Activated T-cell treated with anti-CD3 and anti-CD28 coated beads, Interleukin-2, amount 50 U/mL, for 4 hours (primary cell): ENCODE data around the gene MUC15. TPM values are rescaled to one million over a fixed set of nuclear protein-coding genes. Genes with fewer than 3 reads are reported as not detected.

Source experiments
- ATAC-seq, 2 donors: fragments of 200-7000 bp; cut with Tn5 transposase; one replicate each; pipeline ENCODE4 v1.10.0; 2021
- DNase-seq: peaks from one replicate; pipeline ENCODE4 v3.0.0-alpha.2; 2020
- H3K27me3 Mint-ChIP-seq: one replicate; pipeline ENCODE4 v1.8.0; 2021; ENCODE audit warnings: low read depth, mixed read lengths
- H3K36me3 Mint-ChIP-seq: one replicate; pipeline ENCODE4 v1.8.0; 2022; ENCODE audit warnings: mixed read lengths; ENCODE audit not compliant: insufficient read depth
- H3K4me1 Mint-ChIP-seq: one replicate; pipeline ENCODE4 v1.8.0; 2021; ENCODE audit warnings: low read depth, mixed read lengths
- H3K4me3 Mint-ChIP-seq: one replicate; pipeline ENCODE4 v1.8.0; 2021; ENCODE audit warnings: mild to moderate bottlenecking, moderate library complexity, mixed read lengths
- H3K9me3 Mint-ChIP-seq: one replicate; pipeline ENCODE4 v1.8.0; 2021; ENCODE audit warnings: mixed read lengths
- total RNA-seq, 3 donors: library from RNA; stranded (reverse); gene quantifications; one replicate each; pipeline ENCODE4 v1.2.1, GENCODE V29; 2021

The MUC15 gene
- total RNA-seq, 3 donors from 2014 or later, result not detected

- no peaks in the 10 kb centered on the region for H3K27me3 Mint-ChIP-seq
- no peak overlapping the region for H3K4me3 Mint-ChIP-seq
- DNase-seq (no peak), ATAC-seq (no peak)
- H3K4me1 Mint-ChIP-seq, result no peaks in the 10 kb centered on the region
- no peaks in the 10 kb centered on the region for H3K36me3 Mint-ChIP-seq
- H3K9me3 Mint-ChIP-seq, result peaks cover 24% of the 10 kb centered on the region
Observed at GRCh38 chr11:26553182-26553581, 18.9 kb downstream of the MUC15 start.

- no peak for DNase-seq
- Mint-ChIP-seq H3K4me1 (no peaks in the 10 kb centered on the region), H3K27me3 (no peaks in the 10 kb centered on the region), H3K36me3 (no peaks in the 10 kb centered on the region), H3K4me3 (no peak overlapping the region), H3K9me3 (peaks cover 20% of the 10 kb centered on the region)
- ATAC-seq, result no peak
Observed at GRCh38 chr11:26551186-26551801, 20.8 kb downstream of the MUC15 start.

GRCh38 chr11:26550022-26550421 is 22.0 kb downstream of the MUC15 start:
- Mint-ChIP-seq H3K27me3 (no peaks in the 10 kb centered on the region), H3K4me1 (no peaks in the 10 kb centered on the region), H3K36me3 (no peaks in the 10 kb centered on the region), H3K4me3 (no peak overlapping the region), H3K9me3 (peaks cover 16% of the 10 kb centered on the region)
- no peak for ATAC-seq
- no peak for DNase-seq

- Mint-ChIP-seq H3K36me3 (no peaks in the 10 kb centered on the region), H3K27me3 (no peaks in the 10 kb centered on the region), H3K9me3 (peaks cover 12% of the 10 kb centered on the region), H3K4me3 (no peak overlapping the region), H3K4me1 (no peaks in the 10 kb centered on the region)
- DNase-seq, result no peak
- no peak for ATAC-seq
Observed at GRCh38 chr11:26549176-26549575, 22.9 kb downstream of the MUC15 start.

GRCh38 chr11:26541870-26542269 is 30.2 kb downstream of the MUC15 start:
- DNase-seq, result no peak
- no peaks in the 10 kb centered on the region for H3K27me3 Mint-ChIP-seq
- ATAC-seq, result no peak
- H3K9me3 Mint-ChIP-seq, result peaks cover 6% of the 10 kb centered on the region
- H3K4me1 Mint-ChIP-seq, result no peaks in the 10 kb centered on the region
- H3K36me3 Mint-ChIP-seq, result no peaks in the 10 kb centered on the region
- H3K4me3 Mint-ChIP-seq, result no peak overlapping the region

- H3K27me3 Mint-ChIP-seq, result no peaks in the 10 kb centered on the region
- ATAC-seq (no peak), DNase-seq (no peak)
- H3K4me1 Mint-ChIP-seq, result no peaks in the 10 kb centered on the region
- peaks cover 6% of the 10 kb centered on the region for H3K9me3 Mint-ChIP-seq
- H3K4me3 Mint-ChIP-seq, result no peak overlapping the region
- H3K36me3 Mint-ChIP-seq, result no peaks in the 10 kb centered on the region
Observed at GRCh38 chr11:26539517-26539916, 32.5 kb downstream of the MUC15 start.

- no peaks in the 10 kb centered on the region for H3K36me3 Mint-ChIP-seq
- ATAC-seq (no peak), DNase-seq (no peak)
- peaks cover 13% of the 10 kb centered on the region for H3K9me3 Mint-ChIP-seq
- no peaks in the 10 kb centered on the region for H3K27me3 Mint-ChIP-seq
- H3K4me1 Mint-ChIP-seq, result no peaks in the 10 kb centered on the region
- H3K4me3 Mint-ChIP-seq, result no peak overlapping the region
Observed at GRCh38 chr11:26537341-26537740, 34.7 kb downstream of the MUC15 start.

- Mint-ChIP-seq H3K27me3 (no peaks in the 10 kb centered on the region), H3K4me1 (no peaks in the 10 kb centered on the region), H3K36me3 (no peaks in the 10 kb centered on the region), H3K9me3 (no peaks in the 10 kb centered on the region), H3K4me3 (no peak overlapping the region)
- ATAC-seq, result no peak
- no peak for DNase-seq
Observed at GRCh38 chr11:26527685-26528084, 44.4 kb downstream of the MUC15 start.

- H3K4me1 Mint-ChIP-seq, result no peaks in the 10 kb centered on the region
- H3K4me3 Mint-ChIP-seq, result no peak overlapping the region
- no peaks in the 10 kb centered on the region for H3K27me3 Mint-ChIP-seq
- no peaks in the 10 kb centered on the region for H3K9me3 Mint-ChIP-seq
- DNase-seq (no peak), ATAC-seq (no peak)
- H3K36me3 Mint-ChIP-seq, result no peaks in the 10 kb centered on the region
Observed at GRCh38 chr11:26522912-26523610, 49.0 kb downstream of the MUC15 start.

GRCh38 chr11:26519469-26519868 is 52.6 kb downstream of the MUC15 start:
- DNase-seq, result no peak
- ATAC-seq, result no peak
- no peak overlapping the region for H3K4me3 Mint-ChIP-seq
- H3K36me3 Mint-ChIP-seq, result no peaks in the 10 kb centered on the region
- no peaks in the 10 kb centered on the region for H3K27me3 Mint-ChIP-seq
- H3K4me1 Mint-ChIP-seq, result no peaks in the 10 kb centered on the region
- no peaks in the 10 kb centered on the region for H3K9me3 Mint-ChIP-seq

- no peak overlapping the region for H3K4me3 Mint-ChIP-seq
- no peak for ATAC-seq
- H3K36me3 Mint-ChIP-seq, result no peaks in the 10 kb centered on the region
- peaks cover 11% of the 10 kb centered on the region for H3K9me3 Mint-ChIP-seq
- H3K27me3 Mint-ChIP-seq, result no peaks in the 10 kb centered on the region
- no peaks in the 10 kb centered on the region for H3K4me1 Mint-ChIP-seq
- no peak for DNase-seq
Observed at GRCh38 chr11:26512196-26512595, 59.9 kb downstream of the MUC15 start.

GRCh38 chr11:26510756-26511155 is 61.3 kb downstream of the MUC15 start:
- no peaks in the 10 kb centered on the region for H3K27me3 Mint-ChIP-seq
- H3K4me3 Mint-ChIP-seq, result no peak overlapping the region
- DNase-seq (no peak), ATAC-seq (no peak)
- no peaks in the 10 kb centered on the region for H3K4me1 Mint-ChIP-seq
- H3K36me3 Mint-ChIP-seq, result no peaks in the 10 kb centered on the region
- H3K9me3 Mint-ChIP-seq, result peaks cover 11% of the 10 kb centered on the region

GRCh38 chr11:26510164-26510563 is 61.9 kb downstream of the MUC15 start:
- H3K4me3 Mint-ChIP-seq, result no peak overlapping the region
- H3K4me1 Mint-ChIP-seq, result no peaks in the 10 kb centered on the region
- peaks cover 15% of the 10 kb centered on the region for H3K9me3 Mint-ChIP-seq
- no peak for DNase-seq
- no peaks in the 10 kb centered on the region for H3K27me3 Mint-ChIP-seq
- no peaks in the 10 kb centered on the region for H3K36me3 Mint-ChIP-seq
- ATAC-seq, result no peak
